K562 (cell line): ENCODE data around the gene FZD1. TPM values are rescaled to one million over a fixed set of nuclear protein-coding genes. Genes with fewer than 3 reads are reported as not detected.

Experiments
- GATA2 ChIP-seq: sonication (generic); formaldehyde crosslinking; IDR thresholded peaks from 2 replicates; pipeline ENCODE4 v1.4.0; 2020; ENCODE audit warnings: mild to moderate bottlenecking, missing genetic modification reagents
- HNRNPUL1 ChIP-seq: fragments of 200-400 bp; formaldehyde crosslinking; IDR thresholded peaks from 2 replicates; pipeline ENCODE4 v1.6.1; 2017; ENCODE audit warnings: low read length
- ILF3 ChIP-seq: fragments of 450-650 bp; IDR thresholded peaks from 2 replicates; pipeline ENCODE4 v1.6.1; 2018; ENCODE audit warnings: antibody characterized with exemption, mild to moderate bottlenecking, moderate library complexity, borderline replicate concordance
- KLF10 ChIP-seq: fragments of 250-450 bp; sonication (Bioruptor Pico); IDR thresholded peaks from 2 replicates; pipeline ENCODE4 v1.6.1; 2021; ENCODE audit warnings: matching md5 sums
- MAFF ChIP-seq: IDR thresholded peaks from 2 replicates; pipeline ENCODE4 v1.6.1; 2012; ENCODE audit warnings: low read length, improper control_type of control experiment
- NFYB ChIP-seq: IDR thresholded peaks from 2 replicates; pipeline ENCODE4 v1.6.1; 2011; ENCODE audit warnings: mild to moderate bottlenecking, moderate library complexity; ENCODE audit not compliant: insufficient read length; ENCODE audit errors: extremely low read depth
- SMC3 ChIP-seq: conservative IDR thresholded peaks from 2 replicates; pipeline ENCODE4 v1.6.1; 2011; ENCODE audit warnings: low read depth, low read length, improper control_type of control experiment; ENCODE audit not compliant: insufficient read depth
- SNIP1 ChIP-seq: fragments of 450-650 bp; IDR thresholded peaks from 2 replicates; pipeline ENCODE4 v1.7.1; 2017; ENCODE audit warnings: low read depth, mild to moderate bottlenecking
- SREBF1 ChIP-seq: fragments of 150-350 bp; IDR thresholded peaks from 2 replicates; pipeline ENCODE4 v1.6.1; 2014; ENCODE audit warnings: antibody characterized with exemption, low read depth, low read length, borderline replicate concordance
- THRAP3 ChIP-seq: fragments of 450-650 bp; IDR thresholded peaks from 2 replicates; pipeline ENCODE4 v1.6.1; 2016; ENCODE audit warnings: mild to moderate bottlenecking, inconsistent platforms, borderline replicate concordance
- YY1 ChIP-seq, 3 experiments: IDR thresholded peaks; 2 replicates each; pipeline ENCODE4 v1.6.1; 2011; ENCODE audit warnings: low read length in 2 of 3, mild to moderate bottlenecking in 2 of 3, moderate library complexity in 2 of 3, borderline replicate concordance in 1 of 3, control low read depth in 1 of 3, low read depth in 1 of 3; ENCODE audit not compliant: insufficient read depth in 3 of 3, insufficient replicate concordance in 2 of 3, control insufficient read depth in 1 of 3, insufficient read length in 1 of 3; ENCODE audit errors: extremely low read depth in 1 of 3
- ZBED1 ChIP-seq: IDR thresholded peaks from 2 replicates; pipeline ENCODE4 v1.6.1; 2014
- ZNF124 ChIP-seq: sonication (generic); formaldehyde crosslinking; IDR thresholded peaks from 2 replicates; pipeline ENCODE4 v1.8.1; 2022; ENCODE audit warnings: missing genetic modification reagents
- ZNF41 ChIP-seq: fragments of 250-450 bp; sonication (Bioruptor Pico); conservative IDR thresholded peaks from 2 replicates; pipeline ENCODE4 v1.4.0; 2020; ENCODE audit warnings: mild to moderate bottlenecking
- ZNF764 ChIP-seq: fragments of 250-450 bp; sonication (Bioruptor Pico); IDR thresholded peaks from 2 replicates; pipeline ENCODE4 v1.4.0; 2020; ENCODE audit warnings: low read depth, mild to moderate bottlenecking, moderate library complexity
- polyA plus RNA-seq, 8 experiments: library from polyadenylated mRNA; depleted of rRNA in 4 of 8; stranded (reverse) in 5 of 8; unstranded in 3 of 8; fragments of >200 nt; fragmentation: Nextera tagmentation in 2 of 8; fragmentation: Illumina TruSeq in 1 of 8; extraction: Ambion mirVana in 2 of 8; extraction: Trizol in 1 of 8; gene quantifications; 2 replicates each; pipeline versions ENCODE4 v1.2.1 to v1.2.3, GENCODE V29; 2011 to 2014; ENCODE audit warnings: inconsistent platforms in 1 of 8, missing spikeins in 1 of 8
- total RNA-seq, 7 experiments: library from RNA; depleted of rRNA in 6 of 7; stranded (reverse); fragments of >200 nt in 6 of 7; fragmentation: Illumina TruSeq in 2 of 7; extraction: Trizol in 2 of 7; gene quantifications; 2 replicates each; pipeline versions ENCODE4 v1.2.1 to v1.2.3, GENCODE V29; 2011 to 2021; ENCODE audit warnings: low replicate concordance in 1 of 7
- TF ChIP-seq, protein P1 (sequence below), 3 experiments: fragments of 200-800 bp in 1 of 3; sonication (Bioruptor generic) in 1 of 3; sonication (generic) in 1 of 3; formaldehyde crosslinking in 1 of 3; IDR thresholded peaks; 2 replicates each; pipeline versions ENCODE4 v1.6.1 to v1.8.0; 2016 to 2022; ENCODE audit warnings: mild to moderate bottlenecking in 2 of 3, missing compliant biosample characterization in 2 of 3, missing genetic modification characterization in 2 of 3, missing genetic modification reagents in 1 of 3
- TF ChIP-seq, protein P2 (sequence below): fragments of 450-650 bp; IDR thresholded peaks from 2 replicates; pipeline ENCODE4 v1.6.1; 2016; ENCODE audit warnings: low read depth, mild to moderate bottlenecking, moderate library complexity
- TF ChIP-seq, protein P3 (sequence below): fragments of 200-800 bp; sonication (Bioruptor generic); IDR thresholded peaks from 2 replicates; pipeline ENCODE4 v1.6.1; 2017; ENCODE audit warnings: missing genetic modification characterization, missing compliant biosample characterization
- TF ChIP-seq, protein P4 (sequence below): fragments of 450-650 bp; conservative IDR thresholded peaks from 2 replicates; pipeline ENCODE4 v1.6.1; 2016; ENCODE audit warnings: missing genetic modification characterization, low read depth, mild to moderate bottlenecking, missing compliant biosample characterization, moderate library complexity
- TF ChIP-seq, protein P5 (sequence below): fragments of 200-800 bp; sonication (Bioruptor generic); IDR thresholded peaks from 2 replicates; pipeline ENCODE4 v1.6.1; 2017; ENCODE audit warnings: missing genetic modification characterization, missing compliant biosample characterization

FZD1 gene
- total and polyA plus RNA-seq, 9 of the 15 experiments (the other 6 are each of a cell fraction or from before 2014, with no cell fraction given): 0.25 to 5.1 (median 1.8) TPM

DNA sequence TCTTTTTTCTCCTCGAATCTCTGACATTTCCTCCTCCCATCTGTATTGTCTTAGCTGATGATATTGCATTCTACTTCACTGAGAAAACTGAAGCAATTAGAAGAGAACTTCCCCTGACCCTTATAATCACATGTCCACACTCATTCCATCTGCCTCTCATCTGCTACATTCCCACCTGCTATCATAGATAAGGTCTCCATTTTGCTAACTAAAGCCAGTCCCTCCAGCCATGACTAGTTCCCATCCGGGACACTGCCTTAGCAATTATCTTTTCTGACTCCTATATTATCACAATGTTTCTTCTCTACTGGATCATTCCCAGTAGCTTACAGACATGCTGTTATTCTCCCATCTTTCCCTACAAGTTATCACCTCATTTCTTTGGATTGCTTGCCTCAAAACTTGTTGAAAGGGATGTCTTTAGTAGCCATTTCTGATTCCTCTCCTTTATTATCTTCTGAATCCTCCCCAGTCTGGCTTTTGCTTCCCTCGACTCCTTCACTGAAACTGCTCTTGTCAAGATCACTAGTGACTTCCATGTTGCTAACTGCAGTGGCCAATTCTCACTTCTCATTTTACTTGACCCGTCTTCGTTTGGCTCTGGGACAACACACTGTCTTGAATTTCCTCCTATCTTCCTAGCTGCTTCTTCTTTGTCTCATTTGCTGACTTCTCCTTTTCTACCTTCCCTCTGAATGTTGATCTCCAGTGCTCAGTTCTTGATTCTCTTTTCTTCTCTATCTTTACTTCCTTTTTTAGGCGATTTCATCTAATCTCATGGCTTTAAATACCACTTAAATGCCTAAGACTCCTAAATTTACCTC lies 35.9 kb downstream of the FZD1 start (continued):
- TF ChIP-seq, protein P1, sequence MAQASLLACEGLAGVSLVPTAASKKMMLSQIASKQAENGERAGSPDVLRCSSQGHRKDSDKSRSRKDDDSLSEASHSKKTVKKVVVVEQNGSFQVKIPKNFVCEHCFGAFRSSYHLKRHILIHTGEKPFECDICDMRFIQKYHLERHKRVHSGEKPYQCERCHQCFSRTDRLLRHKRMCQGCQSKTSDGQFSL (CRISPR knock-in tag; IDR thresholded peaks at IDR 0.05): no peak
- TF ChIP-seq, protein P1 (tag; IDR thresholded peaks at IDR 0.05): peak in 1 of 2 experiments; percentile 36; a peak in 1 of 4 replicates
- TF ChIP-seq, protein P2, sequence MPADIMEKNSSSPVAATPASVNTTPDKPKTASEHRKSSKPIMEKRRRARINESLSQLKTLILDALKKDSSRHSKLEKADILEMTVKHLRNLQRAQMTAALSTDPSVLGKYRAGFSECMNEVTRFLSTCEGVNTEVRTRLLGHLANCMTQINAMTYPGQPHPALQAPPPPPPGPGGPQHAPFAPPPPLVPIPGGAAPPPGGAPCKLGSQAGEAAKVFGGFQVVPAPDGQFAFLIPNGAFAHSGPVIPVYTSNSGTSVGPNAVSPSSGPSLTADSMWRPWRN: peak; percentile 52; the same call in 1 of the 2 replicates
- TF ChIP-seq, protein P3, sequence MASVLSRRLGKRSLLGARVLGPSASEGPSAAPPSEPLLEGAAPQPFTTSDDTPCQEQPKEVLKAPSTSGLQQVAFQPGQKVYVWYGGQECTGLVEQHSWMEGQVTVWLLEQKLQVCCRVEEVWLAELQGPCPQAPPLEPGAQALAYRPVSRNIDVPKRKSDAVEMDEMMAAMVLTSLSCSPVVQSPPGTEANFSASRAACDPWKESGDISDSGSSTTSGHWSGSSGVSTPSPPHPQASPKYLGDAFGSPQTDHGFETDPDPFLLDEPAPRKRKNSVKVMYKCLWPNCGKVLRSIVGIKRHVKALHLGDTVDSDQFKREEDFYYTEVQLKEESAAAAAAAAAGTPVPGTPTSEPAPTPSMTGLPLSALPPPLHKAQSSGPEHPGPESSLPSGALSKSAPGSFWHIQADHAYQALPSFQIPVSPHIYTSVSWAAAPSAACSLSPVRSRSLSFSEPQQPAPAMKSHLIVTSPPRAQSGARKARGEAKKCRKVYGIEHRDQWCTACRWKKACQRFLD (CRISPR knock-in tag): peak; percentile 90
- TF ChIP-seq ZBED1 (no peak), SMC3 (no peak), ZNF124 (no peak), YY1 (IDR thresholded peaks at IDR 0.05; ENCODE audit: borderline replicate concordance in 1 of 3, control insufficient read depth in 1 of 3, extremely low read depth in 1 of 3, insufficient read depth in 3 of 3, insufficient read length in 1 of 3, insufficient replicate concordance in 2 of 3, low read depth in 1 of 3, low read length in 2 of 3) (peak in 1 of 3 experiments; percentile 84), ZNF41 (CRISPR knock-in tag) (no peak), GATA2 (CRISPR knock-in tag) (peak; percentile 93), ZNF764 (CRISPR knock-in tag) (no peak), SNIP1 (0 out of 2 replicates have a peak, but pooled peaks have one; percentile 6), KLF10 (no peak), MAFF (peak; percentile 48; the same call in 1 of the 2 replicates), NFYB (no peak), ILF3 (no peak), HNRNPUL1 (no peak), SREBF1 (no peak), THRAP3 (0 out of 2 replicates have a peak, but pooled peaks have one; percentile 61)
- TF ChIP-seq, protein P4, sequence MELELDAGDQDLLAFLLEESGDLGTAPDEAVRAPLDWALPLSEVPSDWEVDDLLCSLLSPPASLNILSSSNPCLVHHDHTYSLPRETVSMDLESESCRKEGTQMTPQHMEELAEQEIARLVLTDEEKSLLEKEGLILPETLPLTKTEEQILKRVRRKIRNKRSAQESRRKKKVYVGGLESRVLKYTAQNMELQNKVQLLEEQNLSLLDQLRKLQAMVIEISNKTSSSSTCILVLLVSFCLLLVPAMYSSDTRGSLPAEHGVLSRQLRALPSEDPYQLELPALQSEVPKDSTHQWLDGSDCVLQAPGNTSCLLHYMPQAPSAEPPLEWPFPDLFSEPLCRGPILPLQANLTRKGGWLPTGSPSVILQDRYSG (tag): 0 out of 2 replicates have a peak, but pooled peaks have one; percentile 51
- TF ChIP-seq, protein P5, sequence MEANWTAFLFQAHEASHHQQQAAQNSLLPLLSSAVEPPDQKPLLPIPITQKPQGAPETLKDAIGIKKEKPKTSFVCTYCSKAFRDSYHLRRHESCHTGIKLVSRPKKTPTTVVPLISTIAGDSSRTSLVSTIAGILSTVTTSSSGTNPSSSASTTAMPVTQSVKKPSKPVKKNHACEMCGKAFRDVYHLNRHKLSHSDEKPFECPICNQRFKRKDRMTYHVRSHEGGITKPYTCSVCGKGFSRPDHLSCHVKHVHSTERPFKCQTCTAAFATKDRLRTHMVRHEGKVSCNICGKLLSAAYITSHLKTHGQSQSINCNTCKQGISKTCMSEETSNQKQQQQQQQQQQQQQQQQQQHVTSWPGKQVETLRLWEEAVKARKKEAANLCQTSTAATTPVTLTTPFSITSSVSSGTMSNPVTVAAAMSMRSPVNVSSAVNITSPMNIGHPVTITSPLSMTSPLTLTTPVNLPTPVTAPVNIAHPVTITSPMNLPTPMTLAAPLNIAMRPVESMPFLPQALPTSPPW (CRISPR knock-in tag): peak; percentile 47; the same call in 1 of the 2 replicates
